HCT116 (cell line): ENCODE data around the gene TLCD5. TPM values are rescaled to one million over a fixed set of nuclear protein-coding genes. Genes with fewer than 3 reads are reported as not detected.

ENCODE experiments used
- ATAC-seq: fragments of 200-7000 bp; cut with Tn5 transposase; 2 replicates; pipeline ENCODE4 v1.9.1; 2020; ENCODE audit warnings: mild to moderate bottlenecking, moderate library complexity
- BruUV-seq: library from RNA; stranded (reverse); fragments of 400-500 nt; replicated peaks from 2 replicates; lab custom pipeline; 2021; lab: Mats Ljungman, UMichigan
- CTCF ChIA-PET: fragments of 300-600 bp; sonication (Branson Sonifier 250); formaldehyde crosslinking; loops from one replicate; lab custom pipeline; 2021; ENCODE audit warnings: antibody characterized with exemption; lab: Charles Lee
- POLR2A ChIA-PET: fragments of 300-600, 350-600 bp; sonication (Branson Sonifier 250); formaldehyde crosslinking; loops from one replicate; lab custom pipeline; 2021; ENCODE audit warnings: antibody characterized with exemption; lab: Charles Lee
- RAD21 ChIA-PET, 2 experiments: fragments of 300-600 bp; sonication (Branson Sonifier 250); formaldehyde crosslinking; loops; one replicate each; lab custom pipeline; 2023; ENCODE audit warnings: low total read pairs in 2 of 2; ENCODE audit not compliant: uncharacterized antibody in 2 of 2, unreplicated experiment in 2 of 2, low non-redundant PET in 1 of 2; lab: Charles Lee
- DNase-seq: peaks from one replicate; pipeline ENCODE4 v3.0.0-alpha.2; 2010; ENCODE audit warnings: low read depth, low spot score
- H2AFZ ChIP-seq: fragments of 200-600 bp; shearing (Covaris generic), sonication (generic); 2 replicates; pipeline ENCODE4 v1.6.1; 2017; ENCODE audit warnings: low read depth, mixed run types, mixed read lengths, antibody characterized with exemption, low read length; ENCODE audit not compliant: poor library complexity, severe bottlenecking
- H3K27ac ChIP-seq: 2 replicates; pipeline ENCODE4 v1.5.1; 2012; ENCODE audit warnings: low read depth, low read length
- H3K27me3 ChIP-seq: fragments of 200-600 bp; sonication (generic); 2 replicates; pipeline ENCODE4 v1.6.1; 2016; ENCODE audit warnings: mixed run types, low read length, mixed read lengths; ENCODE audit not compliant: insufficient read depth
- H3K36me3 ChIP-seq, 2 experiments: fragments of 200-500 bp in 1 of 2; fragments of 200-600 bp in 1 of 2; sonication (Bioruptor generic) in 1 of 2; sonication (generic) in 1 of 2; 2 replicates each; pipeline versions ENCODE4 v1.5.1 to v1.6.1; 2014 to 2016; ENCODE audit warnings: low read length in 2 of 2, inconsistent platforms in 1 of 2, mixed read lengths in 1 of 2, mixed run types in 1 of 2; ENCODE audit not compliant: insufficient read depth in 2 of 2, control insufficient read depth in 1 of 2
- H3K4me1 ChIP-seq, 2 experiments: fragments of 200-600 bp in 1 of 2; sonication (generic) in 1 of 2; 2 replicates each; pipeline versions ENCODE4 v1.5.1 to v1.6.1; 2012 to 2017; ENCODE audit warnings: low read length in 2 of 2, inconsistent platforms in 1 of 2, mild to moderate bottlenecking in 1 of 2, mixed read lengths in 1 of 2, mixed run types in 1 of 2, moderate library complexity in 1 of 2; ENCODE audit not compliant: insufficient read depth in 2 of 2, control insufficient read depth in 1 of 2
- H3K4me2 ChIP-seq: fragments of 200-600 bp; sonication (generic); 2 replicates; pipeline ENCODE4 v1.6.1; 2017; ENCODE audit warnings: mixed run types, low read length, mixed read lengths
- H3K4me3 ChIP-seq, 2 experiments: fragments of 200-600 bp in 1 of 2; sonication (generic) in 1 of 2; replicated peaks in 1 of 2; 2 replicates each; pipeline ENCODE4 v1.5.1; 2011 to 2016; ENCODE audit warnings: low read length in 2 of 2, control low read depth in 1 of 2, low read depth in 1 of 2, mild to moderate bottlenecking in 1 of 2, mixed read lengths in 1 of 2, mixed run types in 1 of 2
- H3K79me2 ChIP-seq: fragments of 200-600 bp; sonication (generic); 2 replicates; pipeline ENCODE4 v1.6.1; 2017; ENCODE audit warnings: mild to moderate bottlenecking, mixed run types, low read length, moderate library complexity, mixed read lengths; ENCODE audit not compliant: insufficient read depth
- H3K9ac ChIP-seq: fragments of 200-600 bp; sonication (generic); 2 replicates; pipeline ENCODE4 v1.6.1; 2016; ENCODE audit warnings: low read length, mixed read lengths
- H3K9me2 ChIP-seq: fragments of 200-600 bp; sonication (generic), shearing (Covaris generic); 2 replicates; pipeline ENCODE4 v1.6.1; 2017; ENCODE audit warnings: mixed run types, mild to moderate bottlenecking, moderate library complexity; ENCODE audit not compliant: insufficient read depth
- H3K9me3 ChIP-seq, 2 experiments: fragments of 200-500 bp in 1 of 2; fragments of 200-600 bp in 1 of 2; sonication (Bioruptor generic) in 1 of 2; sonication (generic) in 1 of 2; 2 replicates each; pipeline ENCODE4 v1.6.1; 2014 to 2017; ENCODE audit warnings: low read length in 2 of 2, mixed read lengths in 2 of 2, inconsistent platforms in 1 of 2, low read depth in 1 of 2, mild to moderate bottlenecking in 1 of 2, mixed run types in 1 of 2, moderate library complexity in 1 of 2; ENCODE audit not compliant: control insufficient read depth in 1 of 2, insufficient read depth in 1 of 2
- H4K20me1 ChIP-seq: fragments of 200-600 bp; sonication (generic), shearing (Covaris generic); 2 replicates; pipeline ENCODE4 v1.6.1; 2017; ENCODE audit warnings: mixed run types, mild to moderate bottlenecking, moderate library complexity; ENCODE audit not compliant: insufficient read depth
- CTCF ChIP-seq, 3 experiments: fragments of 200-600 bp in 1 of 3; sonication (generic) in 1 of 3; IDR thresholded peaks in 2 of 3; conservative IDR thresholded peaks in 1 of 3; 2 replicates each; pipeline ENCODE4 v1.5.1; 2012 to 2017; ENCODE audit warnings: low read depth in 2 of 3, low read length in 2 of 3, antibody characterized with exemption in 1 of 3, borderline replicate concordance in 1 of 3, control low read depth in 1 of 3, mild to moderate bottlenecking in 1 of 3, mixed read lengths in 1 of 3, mixed run types in 1 of 3, moderate library complexity in 1 of 3; ENCODE audit not compliant: insufficient read depth in 1 of 3
- EGR1 ChIP-seq: IDR thresholded peaks from 2 replicates; pipeline ENCODE4 v1.6.1; 2012; ENCODE audit warnings: low read depth
- ELF1 ChIP-seq: IDR thresholded peaks from 2 replicates; pipeline ENCODE4 v1.6.1; 2012; ENCODE audit warnings: low read depth, borderline replicate concordance
- EZH2 ChIP-seq: fragments of 200-600 bp; sonication (generic); IDR thresholded peaks from 2 replicates; pipeline ENCODE4 v1.6.1; 2017; ENCODE audit warnings: antibody characterized with exemption, mixed run types
- EZH2phosphoT487 ChIP-seq: fragments of 200-600 bp; IDR thresholded peaks from 2 replicates; pipeline ENCODE4 v1.6.1; 2018; ENCODE audit warnings: antibody characterized with exemption, borderline replicate concordance
- POLR2AphosphoS5 ChIP-seq: IDR thresholded peaks from 2 replicates; pipeline ENCODE4 v1.6.1; 2011; ENCODE audit warnings: mild to moderate bottlenecking, low read depth, low read length, moderate library complexity
- RAD21 ChIP-seq: IDR thresholded peaks from 2 replicates; pipeline ENCODE4 v1.6.1; 2012; ENCODE audit warnings: low read depth, mild to moderate bottlenecking
- SRF ChIP-seq: IDR thresholded peaks from 2 replicates; pipeline ENCODE4 v1.6.1; 2012; ENCODE audit warnings: low read depth
- ZBTB33 ChIP-seq: IDR thresholded peaks from 2 replicates; pipeline ENCODE4 v1.6.1; 2011; ENCODE audit warnings: mild to moderate bottlenecking, low read length, moderate library complexity; ENCODE audit not compliant: insufficient replicate concordance; ENCODE audit errors: extremely low read depth
- ZNF274 ChIP-seq: fragments of 200-500 bp; sonication (Bioruptor generic); IDR thresholded peaks from 2 replicates; pipeline ENCODE4 v1.6.1; 2014; ENCODE audit warnings: mild to moderate bottlenecking, low read depth, low read length, inconsistent platforms
- intact Hi-C: fragments of 100-400 bp; cut with micrococcal nuclease; formaldehyde crosslinking; loops from 2 replicates; pipeline ENCODE4 v1.10.0; 2022
- total RNA-seq: library from RNA; stranded (reverse); gene quantifications from one replicate; pipeline ENCODE4 v1.2.1, GENCODE V29; 2021; ENCODE audit not compliant: unreplicated experiment

Gene TLCD5
- total RNA-seq, 1 experiment from 2014 or later: 9.1 TPM

- TF ChIP-seq ZBTB33: no peak
Measured at GRCh38 chr11:120327311-120327710, 2.2 kb downstream of the TLCD5 start (continued).

GRCh38 chr11:120329556-120329955 lies 4.5 kb downstream of the TLCD5 start:
- no peak overlapping the region for H3K27ac ChIP-seq
- CTCF ChIA-PET: no interaction called here
- no peak for TF ChIP-seq EGR1
- TF ChIP-seq ZNF274: no peak
- TF ChIP-seq CTCF (IDR thresholded peaks at IDR 0.05 in 2 of 3, conservative IDR thresholded peaks at IDR 0.05 in 1 of 3; ENCODE audit: borderline replicate concordance in 1 of 3, insufficient read depth in 1 of 3, low read depth in 2 of 3, low read length in 2 of 3): no peak
- TF ChIP-seq RAD21: no peak
- TF ChIP-seq ZBTB33: no peak
- TF ChIP-seq POLR2AphosphoS5: no peak
- TF ChIP-seq EZH2: no peak
- TF ChIP-seq EZH2phosphoT487: no peak
- TF ChIP-seq ELF1: no peak
- no peak for TF ChIP-seq SRF
- no peaks in the 10 kb centered on the region for H3K27me3 ChIP-seq
- H3K4me1 ChIP-seq: peaks cover 38 to 57% of the 10 kb centered on the region in 2 experiments
- no peak overlapping the region for H3K4me3 ChIP-seq
- no peak overlapping the region for H2AFZ ChIP-seq
- DNase-seq: no peak
- POLR2A ChIA-PET: interaction anchor here (0.7 kb wide), 1 partner anchor 23 kb away, joined by 3 read pairs; no protein-coding TSS in a partner anchor
- peaks cover 20% of the 10 kb centered on the region for H3K79me2 ChIP-seq
- no peak for ATAC-seq
- no peak overlapping the region for H3K4me2 ChIP-seq
- no peaks in the 10 kb centered on the region for H3K9me2 ChIP-seq
- H3K9ac ChIP-seq: no peak overlapping the region
- H3K9me3 ChIP-seq: no peaks in the 10 kb centered on the region
- intact Hi-C loops: no loop called here
- RAD21 ChIA-PET: no interaction called here
- no TSS peak for BruUV-seq
- H3K36me3 ChIP-seq: no peaks in the 10 kb centered on the region
- H4K20me1 ChIP-seq: no peaks in the 10 kb centered on the region
